Measurements from ENCODE around the gene CATSPERE.

GRCh38 chr1:244449936-244450508, 11.1 kb upstream of the CATSPERE start:
- TF ChIP-seq CTCF (IDR thresholded peaks at IDR 0.05; ENCODE audit: borderline replicate concordance, extremely low read depth, low read length, poor library complexity, severe bottlenecking) (no peak), EZH2 (IDR thresholded peaks at IDR 0.05; ENCODE audit: borderline replicate concordance, low read depth, low read length, severe bottlenecking) (no peak)

Data from DND-41 (cell line).